ENCODE results near the gene NLRP2B.

DNA sequence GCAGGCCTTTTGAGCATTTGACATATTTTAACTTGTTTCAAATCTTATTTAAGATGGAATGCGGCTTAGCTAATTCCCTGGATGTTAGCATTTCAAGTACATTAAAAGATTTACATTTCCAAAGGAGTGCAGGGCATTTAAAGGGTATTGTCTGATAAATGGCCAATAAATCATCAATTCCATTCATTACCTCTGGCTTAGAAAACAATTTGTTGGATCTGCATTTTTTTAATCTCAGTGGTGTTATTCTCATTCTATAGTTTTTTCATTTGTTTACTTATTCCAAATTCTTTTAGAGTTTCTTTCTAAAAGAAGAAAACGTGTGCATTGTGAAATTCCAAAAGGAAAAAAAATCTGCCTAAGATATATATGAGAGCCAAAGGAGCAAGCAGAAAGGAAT, 1.3 kb upstream of the NLRP2B start:
- TF ChIP-seq, protein P1, sequence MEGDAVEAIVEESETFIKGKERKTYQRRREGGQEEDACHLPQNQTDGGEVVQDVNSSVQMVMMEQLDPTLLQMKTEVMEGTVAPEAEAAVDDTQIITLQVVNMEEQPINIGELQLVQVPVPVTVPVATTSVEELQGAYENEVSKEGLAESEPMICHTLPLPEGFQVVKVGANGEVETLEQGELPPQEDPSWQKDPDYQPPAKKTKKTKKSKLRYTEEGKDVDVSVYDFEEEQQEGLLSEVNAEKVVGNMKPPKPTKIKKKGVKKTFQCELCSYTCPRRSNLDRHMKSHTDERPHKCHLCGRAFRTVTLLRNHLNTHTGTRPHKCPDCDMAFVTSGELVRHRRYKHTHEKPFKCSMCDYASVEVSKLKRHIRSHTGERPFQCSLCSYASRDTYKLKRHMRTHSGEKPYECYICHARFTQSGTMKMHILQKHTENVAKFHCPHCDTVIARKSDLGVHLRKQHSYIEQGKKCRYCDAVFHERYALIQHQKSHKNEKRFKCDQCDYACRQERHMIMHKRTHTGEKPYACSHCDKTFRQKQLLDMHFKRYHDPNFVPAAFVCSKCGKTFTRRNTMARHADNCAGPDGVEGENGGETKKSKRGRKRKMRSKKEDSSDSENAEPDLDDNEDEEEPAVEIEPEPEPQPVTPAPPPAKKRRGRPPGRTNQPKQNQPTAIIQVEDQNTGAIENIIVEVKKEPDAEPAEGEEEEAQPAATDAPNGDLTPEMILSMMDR (IDR thresholded peaks at IDR 0.05) = no peak
- no peak for TF ChIP-seq ZFX (IDR thresholded peaks at IDR 0.05; ENCODE audit: borderline replicate concordance)

All from 22Rv1 (cell line).